GM18498 (cell line): Measurements from ENCODE around the gene TBC1D16.

Source experiments
- ATAC-seq: cut with Tn5 transposase; IDR thresholded peaks from one replicate; pipeline ENCODE4 v1.9.1; 2021; ENCODE audit warnings: mild to moderate bottlenecking, moderate library complexity; ENCODE audit not compliant: unreplicated experiment

TBC1D16 gene

GRCh38 chr17:79990051-79990592, 45.5 kb downstream of the TBC1D16 start:
- ATAC-seq: no peak

- no peak for ATAC-seq
Observed at GRCh38 chr17:79989106-79989835, 46.4 kb downstream of the TBC1D16 start.

- no peak for ATAC-seq
Observed at GRCh38 chr17:79988185-79988971, 47.3 kb downstream of the TBC1D16 start.

- no peak for ATAC-seq
Observed at GRCh38 chr17:79987935-79988184, 47.8 kb downstream of the TBC1D16 start.

- no peak for ATAC-seq
Observed at GRCh38 chr17:79987187-79987934, 48.3 kb downstream of the TBC1D16 start.

- ATAC-seq: no peak
Observed at GRCh38 chr17:79986411-79987186, 49.1 kb downstream of the TBC1D16 start.

- no peak for ATAC-seq
Observed at GRCh38 chr17:79985943-79986391, 49.7 kb downstream of the TBC1D16 start.

- ATAC-seq: no peak
Observed at GRCh38 chr17:79985361-79985942, 50.2 kb downstream of the TBC1D16 start.

GRCh38 chr17:79984877-79985276, 50.8 kb downstream of the TBC1D16 start:
- no peak for ATAC-seq

- no peak for ATAC-seq
Observed at GRCh38 chr17:79984045-79984840, 51.4 kb downstream of the TBC1D16 start.

- no peak for ATAC-seq
Observed at GRCh38 chr17:79983456-79983855, 52.2 kb downstream of the TBC1D16 start.

GRCh38 chr17:79982986-79983385, 52.7 kb downstream of the TBC1D16 start:
- ATAC-seq: no peak

GRCh38 chr17:79981661-79982101, 54.0 kb downstream of the TBC1D16 start:
- no peak for ATAC-seq

GRCh38 chr17:79981090-79981489, 54.6 kb downstream of the TBC1D16 start:
- no peak for ATAC-seq

- no peak for ATAC-seq
Observed at GRCh38 chr17:79980246-79981043, 55.2 kb downstream of the TBC1D16 start.

GRCh38 chr17:79979816-79980215, 55.9 kb downstream of the TBC1D16 start:
- no peak for ATAC-seq

- no peak for ATAC-seq
Observed at GRCh38 chr17:79979221-79979741, 56.4 kb downstream of the TBC1D16 start.

- ATAC-seq: no peak
Observed at GRCh38 chr17:79978548-79978855, 57.2 kb downstream of the TBC1D16 start.
